Midbrain (tissue), 1 donor: Measurements from ENCODE around the gene GRK1.

Experiments
- DNase-seq: peaks from one replicate; lab custom pipeline; 2025; lab: John Stamatoyannopoulos, UW

Gene GRK1

DNA sequence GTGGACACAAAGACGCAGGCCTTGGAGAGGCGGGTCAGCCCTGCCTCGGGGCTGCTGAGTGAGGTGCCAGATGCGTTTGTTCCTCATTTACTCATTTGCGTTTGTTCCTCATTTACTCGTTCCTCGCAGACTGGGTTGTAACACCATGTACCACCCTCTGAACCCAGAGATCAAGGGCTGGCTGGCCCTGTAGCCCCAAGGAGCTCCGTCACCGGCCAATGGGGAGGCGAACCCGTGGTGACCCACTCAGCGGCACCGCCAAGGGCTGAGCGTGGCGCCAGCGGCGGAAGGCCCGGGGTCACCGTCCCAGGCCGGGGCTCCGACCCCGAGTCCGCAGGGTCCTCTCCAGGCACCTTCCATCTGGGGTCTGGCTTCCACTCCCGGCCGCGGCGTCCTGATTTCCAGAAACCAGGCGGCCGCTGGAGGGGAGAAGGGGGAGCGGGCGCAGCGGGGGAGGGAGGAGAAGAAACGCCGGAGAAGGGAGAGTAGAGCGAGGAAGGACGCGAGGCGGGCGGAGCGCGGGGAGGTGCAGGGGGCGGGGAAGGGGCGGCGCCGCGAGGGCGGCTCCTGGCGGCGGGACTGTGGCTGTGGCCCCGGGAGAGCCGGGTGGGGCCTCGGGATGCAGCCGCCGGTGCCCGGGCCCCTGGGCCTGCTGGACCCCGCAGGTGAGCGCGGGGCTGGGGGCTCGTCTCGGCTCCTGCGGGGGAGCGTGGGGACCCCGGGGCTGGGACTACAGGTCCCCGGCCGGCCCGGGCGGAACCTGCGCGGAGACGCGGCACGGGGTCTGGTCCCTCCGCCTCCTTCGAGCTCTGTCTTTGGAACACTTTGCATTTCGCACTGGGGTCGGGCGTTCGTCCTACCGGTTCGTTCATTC, 91.9 kb downstream of the GRK1 start, which contains the start of gene TMEM255B:
TSS of gene TMEM255B (plus strand) at position 576 of the 874 bp plus-strand sequence. CDS start at position 620, 44 bp downstream.
- peak; percentile 67 for DNase-seq

DNA sequence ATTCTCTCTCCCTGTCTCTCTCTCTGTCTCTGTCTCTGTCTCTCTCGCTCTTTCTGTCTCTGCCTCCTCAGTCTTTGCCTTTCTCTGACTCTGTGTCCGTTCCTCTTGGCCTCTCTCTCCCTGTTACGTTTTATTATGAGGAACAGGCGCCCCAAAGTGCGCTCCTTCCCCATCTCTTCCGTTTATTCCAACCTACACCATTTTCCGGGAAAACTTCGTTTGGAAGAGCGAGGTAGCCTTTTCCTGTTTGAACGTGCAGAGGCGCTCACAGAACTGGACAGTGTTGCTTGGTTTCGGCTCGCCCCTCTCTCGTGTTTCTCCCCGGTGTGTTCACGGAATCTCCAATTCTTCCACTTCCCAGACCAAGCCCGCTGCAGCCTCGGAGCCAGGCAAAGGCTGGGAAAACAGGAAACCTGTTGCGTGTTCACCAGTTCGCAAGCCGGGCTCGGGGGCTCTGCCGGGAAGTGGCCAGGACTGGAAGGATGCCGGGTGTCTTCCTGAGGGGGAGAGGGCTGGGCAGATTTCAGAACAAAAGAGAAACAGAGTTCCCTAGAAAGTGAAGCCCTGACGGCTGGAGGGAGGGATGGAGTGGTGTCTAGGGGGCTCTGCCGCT, 92.6 kb downstream of the GRK1 start:
- peak; percentile 4 for DNase-seq

GRCh38 chr13:113761136-113761535, 94.1 kb downstream of the GRK1 start:
- no peak for DNase-seq

DNA sequence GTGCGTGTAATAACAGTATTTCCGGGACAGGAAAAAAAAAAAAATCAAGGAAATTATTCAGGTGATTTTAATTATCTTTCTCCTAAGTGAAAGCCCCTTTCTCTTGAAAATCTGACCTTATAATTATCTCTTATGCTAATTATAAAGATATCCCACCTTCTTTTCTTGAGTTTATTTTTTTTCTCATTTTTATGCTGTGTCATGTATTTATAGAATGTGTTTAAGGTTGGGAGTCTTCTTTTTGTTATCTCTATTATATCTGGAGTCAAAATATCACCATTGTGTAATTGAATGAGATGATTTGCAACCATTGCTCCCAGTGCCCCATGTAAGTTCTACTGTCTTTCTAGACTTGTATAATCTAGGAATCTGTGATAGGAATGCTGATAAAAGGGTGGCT, 95.1 kb downstream of the GRK1 start:
- no peak for DNase-seq

DNA sequence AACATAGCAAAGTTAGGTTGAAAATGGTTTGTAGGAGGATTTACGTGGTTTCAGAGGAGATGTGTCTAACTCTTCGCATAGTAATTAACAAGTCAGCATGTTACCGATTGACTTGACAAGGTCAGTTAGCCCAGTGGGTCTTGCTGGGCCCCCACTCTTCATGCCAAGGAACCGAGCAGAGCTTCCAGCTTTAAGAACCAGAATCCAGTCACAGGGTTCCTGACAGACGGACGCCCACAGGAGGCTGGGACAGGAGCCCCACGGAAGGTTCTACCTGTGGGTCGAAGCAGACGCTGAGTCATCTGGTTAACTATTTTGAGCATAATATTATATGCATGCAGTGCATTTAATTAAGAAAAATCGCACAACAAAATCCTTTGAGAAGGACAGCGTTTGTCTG, 95.5 kb downstream of the GRK1 start:
- DNase-seq: no peak

DNA sequence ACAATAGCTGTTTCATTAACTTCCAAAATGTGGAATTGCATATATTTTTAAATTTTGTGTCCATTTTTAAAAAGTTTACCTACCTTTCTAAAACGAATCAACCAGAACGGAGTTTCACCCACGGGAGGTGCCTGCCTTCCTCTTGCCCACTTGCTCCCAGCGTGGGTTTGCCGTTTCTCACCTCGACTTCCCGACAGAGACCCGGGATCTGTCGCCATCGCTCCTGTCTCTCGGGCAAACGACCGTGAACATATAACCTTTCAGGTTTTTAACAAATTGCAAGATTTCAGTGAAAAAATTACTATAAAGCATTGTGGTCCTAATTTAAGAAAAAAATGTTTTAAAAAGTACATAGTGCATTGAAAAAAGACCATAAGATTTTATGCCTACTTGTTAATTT, 96.2 kb downstream of the GRK1 start:
- DNase-seq: no peak

DNA sequence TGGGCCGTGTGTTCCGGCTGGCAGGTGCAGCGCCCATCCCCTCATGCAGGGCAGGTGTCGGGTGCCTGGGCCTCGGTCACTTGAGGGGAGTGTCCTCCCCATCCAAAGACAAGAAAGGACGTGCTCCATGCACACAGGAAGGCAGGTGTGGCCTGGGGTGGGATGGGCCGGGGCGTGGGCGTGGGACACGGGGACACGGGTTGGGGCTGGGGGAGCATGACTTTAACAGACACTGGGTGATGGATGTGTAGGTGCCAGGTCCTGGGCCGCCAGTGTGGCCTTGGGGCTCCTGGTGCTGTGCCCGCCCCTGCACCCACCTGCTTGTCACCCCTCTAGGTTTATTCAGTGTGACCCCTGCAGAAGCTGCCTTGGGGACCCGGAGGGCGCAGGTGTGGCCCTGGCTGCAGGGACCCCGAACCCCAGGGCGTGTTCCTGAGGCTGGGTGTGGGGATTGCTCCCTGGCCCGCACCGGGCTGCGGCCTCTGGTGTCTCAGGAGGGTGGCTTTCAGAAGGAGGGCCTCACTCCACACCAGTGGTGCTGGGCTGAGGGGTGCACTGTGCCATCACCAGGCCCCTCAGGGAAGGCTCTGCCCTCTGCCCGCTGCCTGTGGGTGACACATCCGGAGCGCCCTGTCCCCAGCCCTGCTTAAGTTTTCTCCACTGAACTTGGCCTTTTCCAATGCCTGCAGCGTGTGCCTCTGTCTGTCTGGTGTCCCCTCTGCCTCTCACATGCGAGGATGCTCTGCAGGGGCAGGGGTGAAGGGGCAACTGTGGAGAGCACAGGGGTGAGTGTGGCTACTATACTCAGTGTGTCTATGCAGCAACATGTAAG, 97.2 kb downstream of the GRK1 start:
- no peak for DNase-seq

DNA sequence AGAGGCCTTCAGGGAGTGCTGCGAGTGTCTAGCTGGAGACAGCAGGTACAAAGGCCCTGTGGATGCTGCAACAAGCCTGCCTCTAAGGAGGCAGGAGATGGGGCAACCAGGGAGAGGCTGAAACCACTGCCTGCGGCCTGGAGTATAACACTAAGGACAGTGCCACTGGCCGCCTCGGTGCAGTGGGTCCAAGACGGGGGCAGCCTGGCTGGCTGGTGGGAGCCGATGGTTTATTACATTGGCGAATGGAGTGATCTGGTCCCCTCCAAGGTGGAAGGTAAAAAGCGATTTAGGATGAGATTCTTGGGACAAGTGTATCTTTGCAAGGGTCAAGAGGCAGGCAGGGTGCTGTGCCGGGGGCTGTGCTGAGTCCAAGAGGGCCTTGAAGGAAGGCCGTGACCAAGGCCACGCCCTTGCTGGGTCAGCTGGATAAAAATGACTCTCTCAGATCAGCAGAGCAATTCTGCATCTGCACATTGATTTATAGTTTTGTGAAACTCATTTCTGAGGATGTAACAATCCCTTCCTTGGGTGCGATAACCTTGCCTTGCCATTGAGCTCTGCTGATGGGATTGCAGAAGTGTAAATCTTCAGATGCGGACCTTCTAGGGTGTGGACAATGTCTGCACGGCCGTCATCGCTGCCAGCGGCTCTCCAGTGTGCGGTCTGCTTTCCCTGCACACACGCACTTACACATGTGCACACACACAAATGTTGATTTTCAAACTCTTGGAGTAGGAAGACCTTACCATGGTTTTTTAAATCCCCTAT, 98.0 kb downstream of the GRK1 start:
- no peak for DNase-seq

GRCh38 chr13:113765564-113765910, 98.5 kb downstream of the GRK1 start:
- DNase-seq: no peak

- DNase-seq: no peak
Measured at GRCh38 chr13:113766035-113766800, 99.2 kb downstream of the GRK1 start.

GRCh38 chr13:113767366-113767765, 100.3 kb downstream of the GRK1 start:
- DNase-seq: no peak

DNA sequence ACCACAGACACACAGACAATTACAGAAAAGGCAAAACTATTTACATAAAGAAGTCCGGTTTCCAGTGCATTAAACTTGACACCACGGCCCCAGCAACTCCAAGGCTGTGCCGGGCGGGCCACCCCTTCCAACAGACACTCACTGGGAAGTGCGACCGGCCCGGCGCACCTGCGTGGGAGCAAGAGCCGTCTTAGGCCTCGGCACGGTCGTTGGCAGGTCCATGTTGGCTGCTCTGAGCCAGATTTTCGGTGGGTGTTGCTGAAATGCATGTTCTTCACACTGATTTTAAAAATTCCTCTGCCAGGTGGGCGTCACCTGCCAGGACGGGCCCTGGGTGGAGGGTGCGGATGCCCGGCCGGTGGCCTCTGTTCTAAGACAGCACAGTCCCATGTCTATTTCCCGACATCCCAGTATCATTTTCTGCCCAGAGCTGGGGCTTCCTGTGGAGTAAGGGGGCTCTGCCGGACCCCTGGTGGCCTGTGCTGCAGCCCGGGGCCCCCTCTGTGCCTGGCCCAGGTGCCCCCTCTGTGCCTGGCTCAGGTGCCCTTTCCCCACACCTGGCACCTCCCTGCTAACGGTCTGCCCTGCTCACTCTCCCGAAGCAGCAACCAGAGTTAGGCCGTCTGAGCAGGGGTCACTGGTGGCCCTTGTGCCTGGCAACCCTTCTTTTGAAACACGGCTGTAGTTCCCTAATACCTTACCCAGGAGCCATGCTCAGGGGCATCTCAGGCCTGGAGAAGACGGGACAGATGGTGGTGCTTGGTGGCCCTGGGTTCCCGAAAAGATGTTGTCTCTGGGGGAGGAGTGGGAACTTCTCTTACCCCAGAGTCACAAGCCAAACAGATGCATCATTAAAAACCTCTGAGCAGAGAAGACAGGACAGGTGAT, 101.2 kb downstream of the GRK1 start:
- no peak for DNase-seq

- no peak for DNase-seq
Measured at GRCh38 chr13:113769106-113769505, 102.1 kb downstream of the GRK1 start.

DNA sequence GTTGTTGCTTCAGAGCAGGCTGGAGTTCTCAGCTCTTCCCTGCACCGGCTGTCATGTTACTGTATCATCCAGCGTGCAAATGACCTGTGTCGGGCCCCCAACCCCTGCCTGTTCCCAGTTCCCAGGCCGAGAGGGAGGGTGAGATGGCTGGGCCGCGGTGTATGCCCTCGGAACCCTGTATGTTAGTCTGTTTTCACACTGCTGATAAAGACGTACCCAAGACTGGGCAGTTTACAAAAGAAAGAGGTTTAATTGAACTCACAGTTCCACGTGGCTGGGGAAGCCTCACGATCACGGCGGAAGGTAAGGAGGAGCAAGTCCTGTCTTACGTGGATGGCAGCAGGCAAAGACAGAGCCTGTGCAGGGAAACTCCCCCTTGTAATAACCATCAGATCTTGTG, 102.9 kb downstream of the GRK1 start:
- no peak for DNase-seq

DNA sequence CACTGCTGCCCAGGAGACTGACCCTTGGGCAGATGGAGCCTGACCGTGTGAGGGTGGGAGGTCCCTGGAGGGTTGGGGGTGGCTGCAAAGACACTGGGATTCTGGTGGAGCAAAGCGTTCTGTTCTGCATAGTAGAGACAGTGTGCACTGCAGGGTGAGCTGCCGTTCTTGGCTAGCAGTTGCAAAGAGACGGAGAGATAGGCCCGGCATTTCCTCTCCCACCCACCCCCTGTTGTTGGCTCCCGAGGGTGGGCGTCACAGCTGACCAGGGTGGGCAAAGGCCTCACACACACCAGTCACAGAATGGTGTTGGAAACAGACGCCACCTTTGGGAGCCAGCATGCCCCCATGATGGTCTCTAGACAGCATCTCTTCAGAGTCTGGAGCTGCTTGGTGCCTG, 103.4 kb downstream of the GRK1 start:
- DNase-seq: no peak

GRCh38 chr13:113770937-113771336, 103.9 kb downstream of the GRK1 start:
- no peak for DNase-seq

GRCh38 chr13:113771709-113772331, 104.8 kb downstream of the GRK1 start:
- DNase-seq: no peak

DNA sequence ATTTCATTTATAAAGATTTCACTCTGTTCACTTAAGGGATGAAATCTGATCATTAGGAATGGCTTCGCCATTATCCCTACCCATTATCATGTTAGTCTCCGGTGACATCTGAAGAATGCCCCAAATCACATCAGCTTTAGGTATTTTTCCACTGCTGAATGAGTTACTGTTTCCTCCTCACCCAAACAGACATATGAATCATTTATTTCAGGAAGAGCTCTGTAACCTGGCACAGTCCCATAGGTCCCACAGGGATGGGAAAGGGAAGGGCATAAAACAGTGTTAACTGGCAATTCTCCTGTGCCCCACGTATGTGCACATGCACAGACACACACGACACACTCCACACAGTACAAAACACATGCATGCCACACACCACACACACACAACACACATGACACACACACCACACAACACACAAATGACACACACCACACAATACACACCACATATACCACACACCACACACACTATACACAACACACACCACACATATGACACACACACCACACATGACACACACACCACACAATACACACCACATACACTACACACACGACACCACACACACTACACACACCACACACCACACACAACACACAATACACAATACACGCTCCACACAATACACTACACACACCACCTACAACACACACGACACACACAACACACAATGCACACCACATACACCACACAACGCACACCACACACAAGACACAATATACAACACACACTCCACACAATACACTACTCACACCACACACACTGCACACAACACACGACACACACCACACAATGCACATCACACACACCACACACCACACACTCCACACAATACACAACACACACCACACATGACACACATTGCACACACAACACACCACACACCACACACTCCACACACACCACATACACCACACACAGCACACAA, 107.4 kb downstream of the GRK1 start:
- DNase-seq: no peak
